ENCODE measurements around the gene APOM. TPM values are rescaled to one million over a fixed set of nuclear protein-coding genes. Genes with fewer than 3 reads are reported as not detected.

Gene APOM
- total RNA-seq, 1 donor from 2014 or later = not detected

DNA sequence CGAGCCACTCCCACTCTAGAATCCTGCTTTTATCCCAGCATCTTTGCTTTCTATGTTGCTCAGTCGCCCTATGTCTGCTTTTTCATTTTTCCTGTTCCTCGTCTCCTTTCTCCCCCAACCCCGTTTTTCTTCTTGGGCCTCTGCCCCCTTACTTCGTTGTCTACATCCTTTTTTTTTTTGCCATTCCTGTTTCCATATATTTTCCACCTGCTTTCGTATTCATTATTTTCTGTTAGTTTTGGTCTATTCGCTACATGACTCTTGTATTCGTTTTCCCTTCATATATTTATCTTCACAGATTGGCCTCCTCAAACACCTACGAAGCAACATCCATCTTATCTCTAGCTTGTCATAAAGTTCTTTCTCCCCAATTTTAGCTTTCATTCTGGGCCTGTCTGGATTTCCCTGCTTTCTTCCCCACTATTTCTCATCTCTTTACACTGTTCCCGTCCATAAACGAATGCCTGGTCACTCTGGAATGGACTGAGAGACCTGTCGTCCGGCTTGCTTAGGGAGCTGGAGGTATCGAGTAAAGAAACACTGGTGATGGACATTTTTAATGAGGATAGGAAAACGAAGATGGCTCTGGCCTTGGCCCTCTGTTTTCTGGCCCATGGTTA, 34.3 kb upstream of the APOM start:
- intact Hi-C loops (cut with DNase I) = loop anchor here (2.0 to 10.0 kb wide), 3 partner anchors 41 to 1353 kb away; partner anchors contain the start of genes MRPS18B and PPP1R10
- Histone ChIP-seq H3K4me3 (peak overlapping the region; percentile 76 to 93), H3K36me3 (peaks cover 31 to 32% of the 10 kb centered on the region in 2 donors), H3K27me3 (no peaks in the 10 kb centered on the region), H3K4me1 (peaks cover 8 to 9% of the 10 kb centered on the region in 2 donors), H3K9me3 (no peaks in the 10 kb centered on the region), H3K27ac (peak overlapping the region; percentile 98 to 99)
- DNase-seq (ENCODE audit: low spot score in 2 of 2) = no peak
- TF ChIP-seq, protein P1, sequence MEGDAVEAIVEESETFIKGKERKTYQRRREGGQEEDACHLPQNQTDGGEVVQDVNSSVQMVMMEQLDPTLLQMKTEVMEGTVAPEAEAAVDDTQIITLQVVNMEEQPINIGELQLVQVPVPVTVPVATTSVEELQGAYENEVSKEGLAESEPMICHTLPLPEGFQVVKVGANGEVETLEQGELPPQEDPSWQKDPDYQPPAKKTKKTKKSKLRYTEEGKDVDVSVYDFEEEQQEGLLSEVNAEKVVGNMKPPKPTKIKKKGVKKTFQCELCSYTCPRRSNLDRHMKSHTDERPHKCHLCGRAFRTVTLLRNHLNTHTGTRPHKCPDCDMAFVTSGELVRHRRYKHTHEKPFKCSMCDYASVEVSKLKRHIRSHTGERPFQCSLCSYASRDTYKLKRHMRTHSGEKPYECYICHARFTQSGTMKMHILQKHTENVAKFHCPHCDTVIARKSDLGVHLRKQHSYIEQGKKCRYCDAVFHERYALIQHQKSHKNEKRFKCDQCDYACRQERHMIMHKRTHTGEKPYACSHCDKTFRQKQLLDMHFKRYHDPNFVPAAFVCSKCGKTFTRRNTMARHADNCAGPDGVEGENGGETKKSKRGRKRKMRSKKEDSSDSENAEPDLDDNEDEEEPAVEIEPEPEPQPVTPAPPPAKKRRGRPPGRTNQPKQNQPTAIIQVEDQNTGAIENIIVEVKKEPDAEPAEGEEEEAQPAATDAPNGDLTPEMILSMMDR (IDR thresholded peaks at IDR 0.05) = no peak

DNA sequence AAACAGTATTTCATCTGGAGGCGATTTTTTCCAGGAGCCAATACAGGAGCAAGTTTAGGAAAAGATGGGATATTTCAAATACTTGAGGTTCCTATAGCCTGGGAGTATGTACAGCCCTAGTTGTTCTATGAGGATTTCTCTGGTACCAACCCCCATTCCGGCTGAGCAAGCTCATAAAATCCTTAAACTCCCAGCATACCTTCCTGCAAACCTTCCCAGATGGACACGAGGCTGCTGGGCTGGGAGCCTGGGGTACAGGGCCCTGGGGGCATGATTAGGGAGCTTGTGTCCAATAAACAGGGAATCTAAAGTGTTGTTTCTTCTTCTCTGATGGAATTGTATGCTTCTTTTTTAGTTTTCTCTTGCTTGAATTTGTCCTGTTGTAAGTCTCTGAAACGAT, 33.7 kb upstream of the APOM start:
- no peak for DNase-seq (ENCODE audit: low spot score in 2 of 2)
- Histone ChIP-seq H3K9me3 (no peaks in the 10 kb centered on the region), H3K27ac (peak overlapping the region; percentile 98 to 99), H3K36me3 (peaks cover 37 to 38% of the 10 kb centered on the region in 2 donors), H3K4me1 (peaks cover 8 to 9% of the 10 kb centered on the region in 2 donors), H3K27me3 (no peaks in the 10 kb centered on the region), H3K4me3 (peak overlapping the region; percentile 76 to 93)
- TF ChIP-seq, protein P1 (IDR thresholded peaks at IDR 0.05) = no peak
- intact Hi-C loops (cut with DNase I) = loop anchor here (2.0 to 10.0 kb wide), 3 partner anchors 41 to 1353 kb away; partner anchors contain the start of genes MRPS18B and PPP1R10

DNA sequence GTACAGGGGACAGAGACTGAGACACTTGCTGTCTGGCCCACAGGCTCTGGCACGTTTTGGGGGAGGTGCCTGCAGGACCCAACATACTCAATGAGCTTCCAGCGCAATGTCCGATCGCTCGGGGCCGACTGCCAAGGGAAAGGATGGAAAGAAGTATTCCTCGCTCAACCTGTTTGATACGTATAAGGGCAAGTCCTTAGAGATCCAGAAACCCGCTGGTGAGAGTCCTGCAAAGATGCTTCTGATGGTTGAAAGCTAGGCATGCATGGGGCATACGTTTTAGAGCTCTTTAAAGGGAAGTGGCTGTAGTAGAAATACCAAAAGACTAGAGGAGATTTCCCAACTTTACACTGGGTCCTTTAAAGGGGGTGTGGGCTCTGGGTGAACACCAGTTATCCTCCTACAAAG, 33.0 kb upstream of the APOM start:
- no peak overlapping the region for H3K27ac ChIP-seq
- H3K4me3 ChIP-seq = no peak overlapping the region
- H3K9me3 ChIP-seq = no peaks in the 10 kb centered on the region
- peaks cover 44 to 45% of the 10 kb centered on the region in 2 donors for H3K36me3 ChIP-seq
- no peaks in the 10 kb centered on the region for H3K27me3 ChIP-seq
- no peak for DNase-seq (ENCODE audit: low spot score in 2 of 2)
- TF ChIP-seq, protein P1 (IDR thresholded peaks at IDR 0.05) = no peak
- peaks cover 8 to 9% of the 10 kb centered on the region in 2 donors for H3K4me1 ChIP-seq
- intact Hi-C loops (cut with DNase I) = loop anchor here (5.0 to 10.0 kb wide), 2 partner anchors 1005 to 1352 kb away; partner anchors contain the start of genes MRPS18B and PPP1R10

DNA sequence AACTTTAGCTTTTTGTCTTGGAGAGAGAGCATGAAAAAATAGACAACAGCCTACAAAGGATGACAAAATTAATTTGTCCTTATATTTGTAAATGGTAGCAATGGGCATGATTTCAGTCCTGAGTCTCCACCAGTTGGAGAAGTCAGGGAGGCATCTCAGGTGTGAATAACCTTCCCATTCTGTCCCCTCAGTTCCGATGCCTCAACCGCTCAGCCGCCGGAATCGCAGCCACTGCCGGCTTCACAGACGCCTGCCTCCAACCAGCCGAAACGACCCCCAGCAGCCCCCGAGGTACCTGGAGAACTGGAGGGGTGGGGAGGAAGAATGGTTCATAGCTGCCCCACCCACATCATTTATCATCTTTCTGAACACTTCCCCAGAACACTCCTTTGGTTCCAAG, 31.6 kb upstream of the APOM start:
- Histone ChIP-seq H3K9me3 (no peaks in the 10 kb centered on the region), H3K4me1 (peaks cover 8 to 9% of the 10 kb centered on the region in 2 donors), H3K4me3 (no peak overlapping the region), H3K27me3 (no peaks in the 10 kb centered on the region), H3K36me3 (peaks cover 58 to 59% of the 10 kb centered on the region in 2 donors), H3K27ac (no peak overlapping the region)
- intact Hi-C loops (cut with DNase I) = loop anchor here (5.0 to 10.0 kb wide), 2 partner anchors 1007 to 1351 kb away; partner anchors contain the start of genes MRPS18B and PPP1R10
- TF ChIP-seq, protein P1 (IDR thresholded peaks at IDR 0.05) = no peak
- DNase-seq (ENCODE audit: low spot score in 2 of 2) = no peak

DNA sequence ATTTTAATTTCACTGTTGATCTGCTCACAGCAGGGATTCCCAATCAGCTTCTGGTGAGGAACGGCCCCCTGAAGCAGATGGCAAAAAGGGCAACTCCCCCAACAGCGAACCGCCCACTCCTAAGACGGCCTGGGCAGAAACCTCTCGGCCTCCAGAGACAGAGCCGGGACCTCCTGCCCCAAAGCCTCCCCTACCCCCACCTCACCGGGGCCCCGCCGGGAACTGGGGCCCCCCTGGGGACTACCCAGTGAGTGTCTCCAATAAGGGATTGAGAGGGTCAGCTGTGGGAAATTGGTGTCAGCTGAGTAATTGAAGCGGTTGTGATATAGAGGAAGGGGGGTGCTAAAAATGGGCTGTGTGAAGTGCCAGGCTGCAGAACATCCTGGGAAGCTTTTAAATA, 28.7 kb upstream of the APOM start:
- no peaks in the 10 kb centered on the region for H3K9me3 ChIP-seq
- intact Hi-C loops (cut with DNase I) = loop anchor here (10.0 kb wide), 1 partner anchor 1348 kb away; no protein-coding TSS in a partner anchor
- TF ChIP-seq, protein P1 (IDR thresholded peaks at IDR 0.05) = no peak
- no peak overlapping the region for H3K4me3 ChIP-seq
- H3K36me3 ChIP-seq = peaks cover 86 to 87% of the 10 kb centered on the region in 2 donors
- no peaks in the 10 kb centered on the region for H3K27me3 ChIP-seq
- no peak overlapping the region for H3K27ac ChIP-seq
- DNase-seq (ENCODE audit: low spot score in 2 of 2) = no peak
- H3K4me1 ChIP-seq = peaks cover 3 to 7% of the 10 kb centered on the region in 2 donors
